K562 (cell line): ENCODE measurements around the gene CREB5. TPM values are rescaled to one million over a fixed set of nuclear protein-coding genes. Genes with fewer than 3 reads are reported as not detected.

ENCODE experiments used
- ATAC-seq: fragments of 200-7000 bp; cut with Tn5 transposase; 3 replicates; pipeline ENCODE4 v1.9.1; 2020; ENCODE audit warnings: moderate library complexity
- BruUV-seq: library from RNA; stranded (reverse); fragments of 400-500 nt; replicated peaks from 2 replicates; lab custom pipeline; 2021; lab: Mats Ljungman, UMichigan
- CTCF ChIA-PET: fragments of 300-600 bp; formaldehyde crosslinking; extraction: SDS; loops from one replicate; lab custom pipeline; 2021; ENCODE audit warnings: low intra/inter-chr PET ratio; lab: Yijun Ruan, JAX
- POLR2A ChIA-PET: fragments of 300-600, 350-650 bp; sonication (Branson Sonifier 250); formaldehyde crosslinking; extraction: SDS; loops from one replicate; lab custom pipeline; 2021; ENCODE audit warnings: antibody characterized with exemption, inconsistent platforms; lab: Yijun Ruan, JAX
- DNase-seq, 4 experiments: peaks; one replicate each; pipeline versions ENCODE4 v3.0.0 to v3.0.0-alpha.2; 2011 to 2018; ENCODE audit warnings: low spot score in 3 of 4, mixed read lengths in 3 of 4; ENCODE audit errors: extremely low read depth in 1 of 4
- FAIRE-seq: peaks from 2 replicates; lab custom pipeline; 2011; peaks lifted over from hg19 to GRCh38; lab: Jason Lieb, UNC
- H2AFZ ChIP-seq: 2 replicates; pipeline ENCODE4 v1.6.0; 2011; ENCODE audit warnings: low read depth, low read length, control low read depth, inconsistent platforms
- H3K27ac ChIP-seq: fragments of 200-600 bp; 3 replicates; pipeline ENCODE4 v1.8.0; 2011; ENCODE audit warnings: low read depth, mild to moderate bottlenecking, control low read depth, inconsistent platforms, low read length, moderate library complexity, mixed read lengths; ENCODE audit errors: extremely low read depth
- H3K27me3 ChIP-seq, 2 experiments: fragments of 300-600 bp in 1 of 2; 2 replicates in 1 of 2; 3 replicates in 1 of 2; pipeline versions ENCODE4 v1.6.0 to v1.8.0; 2011; ENCODE audit warnings: inconsistent platforms in 2 of 2, low read length in 2 of 2, mild to moderate bottlenecking in 1 of 2, mixed read lengths in 1 of 2, moderate library complexity in 1 of 2; ENCODE audit not compliant: control insufficient read depth in 2 of 2, insufficient read depth in 2 of 2
- H3K36me3 ChIP-seq: fragments of 300-600 bp; 3 replicates; pipeline ENCODE4 v1.8.0; 2011; ENCODE audit warnings: mild to moderate bottlenecking, low read length, inconsistent platforms; ENCODE audit not compliant: control insufficient read depth, insufficient read depth
- H3K4me1 ChIP-seq, 2 experiments: fragments of 200-600 bp in 1 of 2; replicated peaks in 1 of 2; 2 replicates in 1 of 2; 3 replicates in 1 of 2; pipeline versions ENCODE4 v1.5.1 to v1.8.0; 2011; ENCODE audit warnings: inconsistent platforms in 2 of 2, low read length in 2 of 2, mild to moderate bottlenecking in 1 of 2, mixed read lengths in 1 of 2, moderate library complexity in 1 of 2; ENCODE audit not compliant: control insufficient read depth in 2 of 2, insufficient read depth in 2 of 2
- H3K4me2 ChIP-seq: 2 replicates; pipeline ENCODE4 v1.6.1; 2011; ENCODE audit warnings: low read length, control low read depth, inconsistent platforms, mixed read lengths; ENCODE audit not compliant: insufficient read depth
- H3K4me3 ChIP-seq: fragments of 200-600 bp; sonication (generic), shearing (Covaris generic); 2 replicates; pipeline ENCODE4 v1.5.1; 2016; ENCODE audit warnings: control low read depth, inconsistent platforms
- H3K79me2 ChIP-seq: fragments of 200-600 bp; 3 replicates; pipeline ENCODE4 v1.8.0; 2011; ENCODE audit warnings: low read length, inconsistent platforms; ENCODE audit not compliant: control insufficient read depth, insufficient read depth
- H3K9ac ChIP-seq, 2 experiments: 2 replicates each; pipeline versions ENCODE4 v1.6.0 to v1.6.1; 2011; ENCODE audit warnings: low read depth in 2 of 2, low read length in 2 of 2, control low read depth in 1 of 2, inconsistent platforms in 1 of 2, mild to moderate bottlenecking in 1 of 2, mixed read lengths in 1 of 2; ENCODE audit not compliant: insufficient read depth in 1 of 2
- H3K9me1 ChIP-seq: one replicate; pipeline ENCODE4 v1.6.0; 2011; ENCODE audit warnings: inconsistent platforms, mild to moderate bottlenecking, low read length, moderate library complexity; ENCODE audit not compliant: control insufficient read depth, insufficient read depth
- H3K9me3 ChIP-seq: replicated peaks from 2 replicates; pipeline ENCODE4 v1.5.1; 2011; ENCODE audit warnings: low read depth, low read length, inconsistent platforms; ENCODE audit not compliant: control insufficient read depth, insufficient read depth
- H4K20me1 ChIP-seq: replicated peaks from 2 replicates; pipeline ENCODE4 v1.6.1; 2011; ENCODE audit warnings: low read length, inconsistent platforms, mixed read lengths; ENCODE audit not compliant: control insufficient read depth, insufficient read depth
- AFF1 ChIP-seq, 2 experiments: fragments of 450-650 bp; IDR thresholded peaks; 2 replicates each; pipeline ENCODE4 v1.6.1; 2018; ENCODE audit warnings: mild to moderate bottlenecking in 2 of 2, low read depth in 1 of 2; ENCODE audit not compliant: partially characterized antibody in 2 of 2
- EWSR1 ChIP-seq: fragments of 450-650 bp; IDR thresholded peaks from 2 replicates; pipeline ENCODE4 v1.6.1; 2018; ENCODE audit warnings: borderline replicate concordance, mild to moderate bottlenecking, low read depth, moderate library complexity; ENCODE audit not compliant: partially characterized antibody
- HNRNPL ChIP-seq: fragments of 200-400 bp; formaldehyde crosslinking; IDR thresholded peaks from 2 replicates; pipeline ENCODE4 v1.6.1; 2017; ENCODE audit warnings: low read depth, mild to moderate bottlenecking, low read length
- TAF9B ChIP-seq: fragments of 450-650 bp; IDR thresholded peaks from 2 replicates; pipeline ENCODE4 v1.6.1; 2018; ENCODE audit warnings: mild to moderate bottlenecking; ENCODE audit not compliant: partially characterized antibody
- TEAD4 ChIP-seq, 2 experiments: sonication (generic) in 1 of 2; formaldehyde crosslinking in 1 of 2; IDR thresholded peaks; 2 replicates each; pipeline versions ENCODE4 v1.6.1 to v1.8.0; 2012 to 2022; ENCODE audit warnings: borderline replicate concordance in 1 of 2, inconsistent platforms in 1 of 2, low read length in 1 of 2, mild to moderate bottlenecking in 1 of 2, missing genetic modification reagents in 1 of 2
- WHSC1 ChIP-seq: IDR thresholded peaks from one replicate; pipeline ENCODE4 v1.6.1; 2012; ENCODE audit warnings: low read length, control low read depth, inconsistent platforms
- ZNF239 ChIP-seq: fragments of 250-450 bp; sonication (Bioruptor Pico); IDR thresholded peaks from 2 replicates; pipeline ENCODE4 v1.4.0; 2020; ENCODE audit warnings: mild to moderate bottlenecking
- ZNF584 ChIP-seq: fragments of 200-800 bp; sonication (Bioruptor generic); IDR thresholded peaks from 2 replicates; pipeline ENCODE4 v1.6.1; 2016; ENCODE audit warnings: low read depth, mild to moderate bottlenecking, missing genetic modification characterization, missing compliant biosample characterization
- ZNF644 ChIP-seq: fragments of 200-800 bp; sonication (Bioruptor generic); IDR thresholded peaks from 2 replicates; pipeline ENCODE4 v1.6.1; 2016; ENCODE audit warnings: low read depth, missing genetic modification characterization, missing compliant biosample characterization
- WGBS: fragments of 100-300 bp; shearing (Covaris generic); methylation state at CpG from one replicate; pipeline ENCODE4 v1.1.6; 2016; ENCODE audit warnings: low coverage, mixed read lengths; ENCODE audit not compliant: insufficient coverage; ENCODE audit errors: missing lambda C conversion rate; 5-methylcytosine and 5-hydroxymethylcytosine counted together
- in situ Hi-C: fragments of 300-500 bp; cut with MboI; formaldehyde crosslinking; loops from 4 replicates; pipeline ENCODE4 v1.15.0; 2018; ENCODE audit warnings: inconsistent platforms, mixed read lengths
- intact Hi-C: fragments of 100-400 bp; cut with micrococcal nuclease; formaldehyde crosslinking; loops from 2 replicates; pipeline ENCODE4 v1.14.2; 2022
- polyA plus RNA-seq, 8 experiments: library from polyadenylated mRNA; depleted of rRNA in 4 of 8; stranded (reverse) in 5 of 8; unstranded in 3 of 8; fragments of >200 nt; fragmentation: Nextera tagmentation in 2 of 8; fragmentation: Illumina TruSeq in 1 of 8; extraction: Ambion mirVana in 2 of 8; extraction: Trizol in 1 of 8; gene quantifications; 2 replicates each; pipeline versions ENCODE4 v1.2.1 to v1.2.3, GENCODE V29; 2011 to 2014; ENCODE audit warnings: inconsistent platforms in 1 of 8, missing spikeins in 1 of 8
- total RNA-seq, 7 experiments: library from RNA; depleted of rRNA in 6 of 7; stranded (reverse); fragments of >200 nt in 6 of 7; fragmentation: Illumina TruSeq in 2 of 7; extraction: Trizol in 2 of 7; gene quantifications; 2 replicates each; pipeline versions ENCODE4 v1.2.1 to v1.2.3, GENCODE V29; 2011 to 2021; ENCODE audit warnings: low replicate concordance in 1 of 7

Gene CREB5
- total and polyA plus RNA-seq, 9 of the 15 experiments (the other 6 are each of a cell fraction or from before 2014, with no cell fraction given) = 0.33 to 6.4 (median 1.8) TPM

GRCh38 chr7:28865601-28866144 lies 453.4 kb downstream of the CREB5 start:
- in situ Hi-C loops (no loop called here), intact Hi-C loops (no loop called here)
- DNase-seq (no peak), ATAC-seq (no peak), FAIRE-seq (no peak)
- no peak for TF ChIP-seq ZNF584
- TF ChIP-seq EWSR1 = no peak
- TF ChIP-seq ZNF239 = no peak
- H2AFZ ChIP-seq = no peak overlapping the region
- H3K4me3 ChIP-seq = no peak overlapping the region
- H3K9me3 ChIP-seq = no peaks in the 10 kb centered on the region
- H3K4me1 ChIP-seq = no peaks in the 10 kb centered on the region
- ChIA-PET POLR2A (no interaction called here), CTCF (no interaction called here)
- H3K27ac ChIP-seq = no peak overlapping the region
- no peak overlapping the region for H3K9ac ChIP-seq
- H3K9me1 ChIP-seq = no peaks in the 10 kb centered on the region
- H3K27me3 ChIP-seq = no peaks in the 10 kb centered on the region; a peak in 4 of 5 replicates
- no peaks in the 10 kb centered on the region for H3K36me3 ChIP-seq
- 0% methylated on average over 6 of the region's 6 CpGs for WGBS
- no peaks in the 10 kb centered on the region for H4K20me1 ChIP-seq
- no TSS peak for BruUV-seq
- H3K4me2 ChIP-seq = no peak overlapping the region
- H3K79me2 ChIP-seq = no peaks in the 10 kb centered on the region

GRCh38 chr7:28868712-28869111 lies 456.4 kb downstream of the CREB5 start:
- BruUV-seq = no TSS peak
- no peaks in the 10 kb centered on the region for H3K9me3 ChIP-seq
- H3K9me1 ChIP-seq = no peaks in the 10 kb centered on the region
- 0% methylated on average over 2 of the region's 2 CpGs for WGBS
- intact Hi-C loops = no loop called here
- no peaks in the 10 kb centered on the region for H3K79me2 ChIP-seq
- H3K27ac ChIP-seq = no peak overlapping the region
- no peaks in the 10 kb centered on the region for H3K36me3 ChIP-seq
- CTCF ChIA-PET = no interaction called here
- no peaks in the 10 kb centered on the region for H4K20me1 ChIP-seq
- H2AFZ ChIP-seq = no peak overlapping the region
- in situ Hi-C loops = no loop called here
- no peak for DNase-seq
- no peaks in the 10 kb centered on the region; a peak in 2 of 5 replicates for H3K27me3 ChIP-seq
- H3K4me3 ChIP-seq = no peak overlapping the region
- TF ChIP-seq ZNF644 (tag) (no peak), TAF9B (no peak), TEAD4 (IDR thresholded peaks at IDR 0.05; ENCODE audit: low read length) (no peak), TEAD4 (CRISPR knock-in tag; IDR thresholded peaks at IDR 0.05; ENCODE audit: borderline replicate concordance) (no peak), WHSC1 (no peak), HNRNPL (no peak), AFF1 (IDR thresholded peaks at IDR 0.05; ENCODE audit: low read depth in 1 of 2, partially characterized antibody in 2 of 2) (no peak)
- H3K4me2 ChIP-seq = no peak overlapping the region
- ATAC-seq = no peak
- FAIRE-seq = no peak
- H3K9ac ChIP-seq = no peak overlapping the region
- no peaks in the 10 kb centered on the region for H3K4me1 ChIP-seq
- POLR2A ChIA-PET = no interaction called here
